Hepatocyte (in vitro differentiated cells): Measurements from ENCODE around the gene KRTAP3-2. TPM values are rescaled to one million over a fixed set of nuclear protein-coding genes. Genes with fewer than 3 reads are reported as not detected.
A peak's percentile ranks its signal among the peaks of the same experiment; 100 is the strongest.

Experiments used
- DNase-seq: peaks from one replicate; pipeline ENCODE4 v3.0.0-alpha.2; 2016; ENCODE audit warnings: low spot score
- H2AFZ ChIP-seq: fragments of 200-600 bp; sonication (generic); 2 replicates; pipeline ENCODE4 v1.6.0; 2016; ENCODE audit warnings: antibody characterized with exemption, mild to moderate bottlenecking
- H3K27ac ChIP-seq: fragments of 200-600 bp; sonication (generic); 2 replicates; pipeline ENCODE4 v1.5.1; 2016; ENCODE audit warnings: mild to moderate bottlenecking
- H3K27me3 ChIP-seq: fragments of 200-600 bp; sonication (generic); 2 replicates; pipeline ENCODE4 v1.6.1; 2016
- H3K36me3 ChIP-seq: fragments of 200-600 bp; sonication (generic); replicated peaks from 2 replicates; pipeline ENCODE4 v1.5.1; 2016; ENCODE audit warnings: low read depth; ENCODE audit not compliant: insufficient read depth
- H3K4me1 ChIP-seq: fragments of 200-600 bp; sonication (generic); 2 replicates; pipeline ENCODE4 v1.5.1; 2016; ENCODE audit warnings: mild to moderate bottlenecking, moderate library complexity; ENCODE audit not compliant: insufficient read depth
- H3K4me2 ChIP-seq: fragments of 200-600 bp; sonication (generic); 2 replicates; pipeline ENCODE4 v1.6.0; 2016
- H3K4me3 ChIP-seq: fragments of 200-600 bp; sonication (generic); 2 replicates; pipeline ENCODE4 v1.5.1; 2016; ENCODE audit warnings: mild to moderate bottlenecking
- H3K79me2 ChIP-seq: fragments of 200-600 bp; sonication (generic); 2 replicates; pipeline ENCODE4 v1.6.0; 2017; ENCODE audit warnings: mild to moderate bottlenecking
- H3K9me2 ChIP-seq: fragments of 200-600 bp; sonication (generic); replicated peaks from 2 replicates; pipeline ENCODE4 v1.6.0; 2017; ENCODE audit warnings: mild to moderate bottlenecking; ENCODE audit not compliant: insufficient read depth
- H3K9me3 ChIP-seq: fragments of 200-600 bp; sonication (generic); 2 replicates; pipeline ENCODE4 v1.5.1; 2016; ENCODE audit warnings: low read depth, mild to moderate bottlenecking
- H4K20me1 ChIP-seq: fragments of 200-600 bp; sonication (generic); 2 replicates; pipeline ENCODE4 v1.6.0; 2016; ENCODE audit warnings: mild to moderate bottlenecking; ENCODE audit not compliant: insufficient read depth, poor library complexity, severe bottlenecking
- CTCF ChIP-seq: fragments of 200-600 bp; sonication (generic); IDR thresholded peaks from 2 replicates; pipeline ENCODE4 v1.5.1; 2016; ENCODE audit warnings: antibody characterized with exemption, mild to moderate bottlenecking; ENCODE audit not compliant: poor library complexity
- EZH2 ChIP-seq: fragments of 200-600 bp; sonication (generic); IDR thresholded peaks from 2 replicates; pipeline ENCODE4 v1.6.1; 2016; ENCODE audit warnings: antibody characterized with exemption, mild to moderate bottlenecking, borderline replicate concordance
- EZH2phosphoT487 ChIP-seq: fragments of 200-600 bp; sonication (generic); IDR thresholded peaks from one replicate; pipeline ENCODE4 v1.6.1; 2018; ENCODE audit warnings: antibody characterized with exemption, mild to moderate bottlenecking, low read depth, moderate library complexity; ENCODE audit not compliant: unreplicated experiment, severe bottlenecking
- WGBS: methylation state at CpG from one replicate; pipeline ENCODE4 v1.1.6; 2016; ENCODE audit warnings: low lambda C conversion rate; ENCODE audit errors: missing lambda C conversion rate; 5-methylcytosine and 5-hydroxymethylcytosine counted together
- polyA plus RNA-seq: library from polyadenylated mRNA; unstranded; fragments of >200 nt; fragmentation: Nextera tagmentation; extraction: Ambion mirVana; gene quantifications from 2 replicates; pipeline ENCODE4 v1.2.1, GENCODE V29; 2016
- total RNA-seq: library from RNA; depleted of rRNA; stranded (reverse); fragments of >200 nt; gene quantifications from 2 replicates; pipeline ENCODE4 v1.2.3, GENCODE V29; 2014

Gene KRTAP3-2
- total and polyA plus RNA-seq, 2 experiments from 2014 or later, result not detected

- 80% methylated on average over 7 of the region's 7 CpGs for WGBS
- no peaks in the 10 kb centered on the region for H3K9me3 ChIP-seq
- H3K4me2 ChIP-seq, result no peak overlapping the region
- no peak overlapping the region for H3K27ac ChIP-seq
- H3K27me3 ChIP-seq, result no peaks in the 10 kb centered on the region
- TF ChIP-seq CTCF, result no peak
- TF ChIP-seq EZH2, result no peak
- no peak for TF ChIP-seq EZH2phosphoT487
- no peaks in the 10 kb centered on the region for H3K79me2 ChIP-seq
- H3K9me2 ChIP-seq, result no peaks in the 10 kb centered on the region
- no peaks in the 10 kb centered on the region for H4K20me1 ChIP-seq
- H3K4me1 ChIP-seq, result no peaks in the 10 kb centered on the region
- H3K36me3 ChIP-seq, result no peaks in the 10 kb centered on the region
- DNase-seq, result no peak
- H2AFZ ChIP-seq, result no peak overlapping the region
- H3K4me3 ChIP-seq, result no peak overlapping the region
Measured at GRCh38 chr17:41015454-41015853, 15.7 kb upstream of the KRTAP3-2 start.

DNA sequence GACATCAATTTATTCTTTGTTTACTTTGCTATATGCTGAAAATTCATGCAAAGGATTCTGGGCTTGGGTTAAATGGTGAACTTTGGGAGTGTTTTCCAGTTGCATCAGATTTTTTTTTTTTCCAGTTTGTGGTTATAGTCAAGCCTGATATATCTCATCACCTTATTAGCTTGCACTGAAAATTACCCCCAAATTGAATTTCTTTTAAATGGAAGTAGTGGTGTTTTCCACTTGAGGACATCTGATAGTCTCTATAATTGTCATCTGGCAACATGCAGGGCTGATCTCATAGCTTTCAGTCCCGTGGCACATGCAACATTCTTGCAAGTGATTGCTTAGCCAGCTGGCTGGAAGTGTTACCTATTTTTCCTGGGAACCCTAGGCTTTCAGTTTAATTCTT lies 13.9 kb upstream of the KRTAP3-2 start:
- no peak overlapping the region for H2AFZ ChIP-seq
- 50% methylated on average over 1 of the region's 1 CpG for WGBS
- H4K20me1 ChIP-seq, result no peaks in the 10 kb centered on the region
- DNase-seq, result peak; percentile 9
- no peaks in the 10 kb centered on the region for H3K27me3 ChIP-seq
- no peaks in the 10 kb centered on the region for H3K36me3 ChIP-seq
- peaks cover 6% of the 10 kb centered on the region for H3K4me1 ChIP-seq
- no peak overlapping the region for H3K4me3 ChIP-seq
- H3K4me2 ChIP-seq, result no peak overlapping the region
- H3K27ac ChIP-seq, result no peak overlapping the region
- H3K79me2 ChIP-seq, result no peaks in the 10 kb centered on the region
- H3K9me3 ChIP-seq, result no peaks in the 10 kb centered on the region
- no peak for TF ChIP-seq CTCF
- no peak for TF ChIP-seq EZH2
- TF ChIP-seq EZH2phosphoT487, result no peak
- H3K9me2 ChIP-seq, result no peaks in the 10 kb centered on the region

DNA sequence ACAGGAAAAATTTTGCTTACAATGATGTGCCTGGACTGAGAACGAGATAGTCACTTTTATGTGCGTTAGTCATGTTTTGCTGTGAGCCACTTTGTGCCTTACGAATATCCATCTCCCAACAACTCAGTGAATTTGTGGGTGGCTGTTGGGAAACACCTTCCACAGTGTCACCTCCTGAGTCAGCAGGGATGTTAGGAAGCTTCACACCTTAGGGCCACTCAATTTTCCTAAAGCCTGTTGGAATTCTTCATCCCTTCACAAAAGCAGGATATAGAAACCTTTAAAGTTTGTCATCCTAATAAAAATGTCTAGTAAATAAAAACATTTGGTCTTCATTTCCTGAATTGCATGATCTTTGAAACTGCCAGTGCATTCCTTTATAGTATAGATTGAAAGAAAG lies 13.5 kb upstream of the KRTAP3-2 start:
- H3K36me3 ChIP-seq, result no peaks in the 10 kb centered on the region
- WGBS, result 54% methylated on average over 3 of the region's 3 CpGs
- TF ChIP-seq EZH2, result no peak
- TF ChIP-seq CTCF, result no peak
- no peak for TF ChIP-seq EZH2phosphoT487
- no peak overlapping the region for H3K4me2 ChIP-seq
- H4K20me1 ChIP-seq, result no peaks in the 10 kb centered on the region
- H3K9me3 ChIP-seq, result no peaks in the 10 kb centered on the region
- H3K9me2 ChIP-seq, result no peaks in the 10 kb centered on the region
- peaks cover 6% of the 10 kb centered on the region for H3K4me1 ChIP-seq
- H3K79me2 ChIP-seq, result no peaks in the 10 kb centered on the region
- H3K27me3 ChIP-seq, result no peaks in the 10 kb centered on the region
- H3K4me3 ChIP-seq, result no peak overlapping the region
- H3K27ac ChIP-seq, result no peak overlapping the region
- H2AFZ ChIP-seq, result no peak overlapping the region
- no peak for DNase-seq
